ENCODE results near the gene FMNL2.

DNA sequence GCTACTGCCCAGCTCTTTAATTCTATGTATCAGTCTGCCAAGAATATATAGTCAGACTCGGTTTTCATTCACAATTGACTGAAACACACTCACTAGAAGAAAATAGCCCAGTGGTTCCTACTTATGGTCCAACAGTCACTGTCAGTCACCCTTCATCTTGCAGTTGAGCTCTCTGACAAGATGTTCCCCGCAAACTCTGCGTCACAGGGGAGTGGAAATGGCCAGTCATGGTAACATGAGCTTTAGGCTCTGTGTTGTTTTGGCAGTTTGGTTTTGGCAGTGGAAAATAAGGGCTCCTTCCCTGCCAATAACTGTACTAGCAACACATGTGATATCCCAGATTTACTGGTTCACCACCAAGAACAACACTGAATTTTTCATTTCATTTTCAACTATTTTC is 259.8 kb downstream of the FMNL2 start:
- TF ChIP-seq CTCF (IDR thresholded peaks at IDR 0.05; ENCODE audit: poor library complexity, severe bottlenecking) (no peak), SMC3 (conservative IDR thresholded peaks at IDR 0.05; ENCODE audit: poor library complexity) (no peak), EP300 (conservative IDR thresholded peaks at IDR 0.05; ENCODE audit: poor library complexity, severe bottlenecking) (no peak), POLR2AphosphoS5 (IDR thresholded peaks at IDR 0.05) (no peak), RAD21 (conservative IDR thresholded peaks at IDR 0.05) (no peak), EZH2 (IDR thresholded peaks at IDR 0.05; ENCODE audit: borderline replicate concordance, insufficient read depth, low read length, poor library complexity, severe bottlenecking) (no peak), TAF1 (IDR thresholded peaks at IDR 0.05; ENCODE audit: low read depth) (no peak), MXI1 (conservative IDR thresholded peaks at IDR 0.05; ENCODE audit: poor library complexity, severe bottlenecking) (no peak)
- TF ChIP-seq, protein P1, sequence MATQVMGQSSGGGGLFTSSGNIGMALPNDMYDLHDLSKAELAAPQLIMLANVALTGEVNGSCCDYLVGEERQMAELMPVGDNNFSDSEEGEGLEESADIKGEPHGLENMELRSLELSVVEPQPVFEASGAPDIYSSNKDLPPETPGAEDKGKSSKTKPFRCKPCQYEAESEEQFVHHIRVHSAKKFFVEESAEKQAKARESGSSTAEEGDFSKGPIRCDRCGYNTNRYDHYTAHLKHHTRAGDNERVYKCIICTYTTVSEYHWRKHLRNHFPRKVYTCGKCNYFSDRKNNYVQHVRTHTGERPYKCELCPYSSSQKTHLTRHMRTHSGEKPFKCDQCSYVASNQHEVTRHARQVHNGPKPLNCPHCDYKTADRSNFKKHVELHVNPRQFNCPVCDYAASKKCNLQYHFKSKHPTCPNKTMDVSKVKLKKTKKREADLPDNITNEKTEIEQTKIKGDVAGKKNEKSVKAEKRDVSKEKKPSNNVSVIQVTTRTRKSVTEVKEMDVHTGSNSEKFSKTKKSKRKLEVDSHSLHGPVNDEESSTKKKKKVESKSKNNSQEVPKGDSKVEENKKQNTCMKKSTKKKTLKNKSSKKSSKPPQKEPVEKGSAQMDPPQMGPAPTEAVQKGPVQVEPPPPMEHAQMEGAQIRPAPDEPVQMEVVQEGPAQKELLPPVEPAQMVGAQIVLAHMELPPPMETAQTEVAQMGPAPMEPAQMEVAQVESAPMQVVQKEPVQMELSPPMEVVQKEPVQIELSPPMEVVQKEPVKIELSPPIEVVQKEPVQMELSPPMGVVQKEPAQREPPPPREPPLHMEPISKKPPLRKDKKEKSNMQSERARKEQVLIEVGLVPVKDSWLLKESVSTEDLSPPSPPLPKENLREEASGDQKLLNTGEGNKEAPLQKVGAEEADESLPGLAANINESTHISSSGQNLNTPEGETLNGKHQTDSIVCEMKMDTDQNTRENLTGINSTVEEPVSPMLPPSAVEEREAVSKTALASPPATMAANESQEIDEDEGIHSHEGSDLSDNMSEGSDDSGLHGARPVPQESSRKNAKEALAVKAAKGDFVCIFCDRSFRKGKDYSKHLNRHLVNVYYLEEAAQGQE (IDR thresholded peaks at IDR 0.05; ENCODE audit: borderline replicate concordance), result no peak
